HepG2 (cell line): ENCODE data around the gene TDG.

Experiments
- EP300 ChIP-seq, 3 experiments: sonication (generic) in 1 of 3; formaldehyde crosslinking in 1 of 3; IDR thresholded peaks; 2 replicates each; pipeline versions ENCODE4 v1.5.1 to v1.6.1; 2011 to 2020; ENCODE audit warnings: low read depth in 2 of 3, low read length in 2 of 3, borderline replicate concordance in 1 of 3, improper control_type of control experiment in 1 of 3, mild to moderate bottlenecking in 1 of 3, missing genetic modification reagents in 1 of 3, moderate library complexity in 1 of 3
- FOXM1 ChIP-seq: sonication (generic); formaldehyde crosslinking; IDR thresholded peaks from 2 replicates; pipeline ENCODE4 v1.5.0; 2020; ENCODE audit warnings: missing genetic modification reagents
- GABPA ChIP-seq, 2 experiments: IDR thresholded peaks; 2 replicates each; pipeline ENCODE4 v1.6.1; 2011 to 2016; ENCODE audit warnings: low read depth in 2 of 2, low read length in 1 of 2, missing biosample characterization in 1 of 2, missing genetic modification characterization in 1 of 2
- GLI4 ChIP-seq: sonication (generic); formaldehyde crosslinking; IDR thresholded peaks from 2 replicates; pipeline ENCODE4 v1.5.1; 2020; ENCODE audit warnings: missing genetic modification reagents, mild to moderate bottlenecking, moderate library complexity, borderline replicate concordance
- HCFC1 ChIP-seq: fragments of 150-350 bp; IDR thresholded peaks from 2 replicates; pipeline ENCODE4 v1.6.1; 2014; ENCODE audit warnings: low read depth, low read length
- HIVEP1 ChIP-seq: sonication (generic); formaldehyde crosslinking; IDR thresholded peaks from 2 replicates; pipeline ENCODE4 v1.4.0; 2020; ENCODE audit warnings: mild to moderate bottlenecking, missing genetic modification reagents
- KAT2B ChIP-seq: fragments of 150-350 bp; IDR thresholded peaks from 2 replicates; pipeline ENCODE4 v1.6.1; 2014; ENCODE audit warnings: low read depth, low read length, borderline replicate concordance
- KLF16 ChIP-seq, 2 experiments: sonication (generic) in 1 of 2; formaldehyde crosslinking in 1 of 2; IDR thresholded peaks; 2 replicates each; pipeline versions ENCODE4 v1.6.1 to v1.8.0; 2016 to 2023; ENCODE audit warnings: missing genetic modification reagents in 2 of 2, missing compliant biosample characterization in 1 of 2
- MTA3 ChIP-seq: sonication (generic); formaldehyde crosslinking; IDR thresholded peaks from 2 replicates; pipeline ENCODE4 v1.4.0; 2020; ENCODE audit warnings: missing genetic modification reagents
- YY1 ChIP-seq: IDR thresholded peaks from 2 replicates; pipeline ENCODE4 v1.6.1; 2011; ENCODE audit warnings: low read length, low read depth, moderate library complexity, mild to moderate bottlenecking; ENCODE audit not compliant: insufficient read depth, insufficient replicate concordance
- ZBTB7A ChIP-seq: sonication (generic); formaldehyde crosslinking; IDR thresholded peaks from 2 replicates; pipeline ENCODE4 v1.8.0; 2022; ENCODE audit warnings: mild to moderate bottlenecking, missing genetic modification reagents
- ZKSCAN8 ChIP-seq: IDR thresholded peaks from 2 replicates; pipeline ENCODE4 v1.6.1; 2016; ENCODE audit warnings: borderline replicate concordance, missing genetic modification reagents, missing compliant biosample characterization
- TF ChIP-seq, protein P1 (sequence below): sonication (generic); formaldehyde crosslinking; IDR thresholded peaks from 2 replicates; pipeline ENCODE4 v1.5.0; 2020; ENCODE audit warnings: mild to moderate bottlenecking, missing genetic modification reagents, moderate library complexity

DNA sequence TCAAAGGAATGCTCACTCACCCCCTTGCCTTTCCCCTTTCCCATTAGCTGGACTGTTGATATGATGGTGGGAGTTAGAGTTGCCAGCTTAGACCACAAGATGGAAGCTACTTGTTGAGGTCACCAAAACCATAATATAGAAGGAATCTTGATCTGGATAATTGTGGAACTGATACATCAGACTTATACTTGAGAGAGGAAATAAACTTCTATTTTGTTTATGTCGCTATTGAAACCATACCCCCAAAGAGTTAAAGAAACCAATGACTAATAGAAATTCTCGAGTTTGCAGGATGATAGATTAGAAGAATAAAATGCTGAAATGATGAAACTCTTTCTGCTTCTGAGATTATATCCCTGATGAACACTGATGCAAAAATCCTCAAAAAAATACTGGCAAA is 37.9 kb downstream of the TDG start:
- no peak for TF ChIP-seq MTA3 (CRISPR knock-in tag)
- no peak for TF ChIP-seq FOXM1 (CRISPR knock-in tag)
- TF ChIP-seq KAT2B, result no peak
- no peak for TF ChIP-seq EP300 (IDR thresholded peaks at IDR 0.05; ENCODE audit: low read depth in 2 of 2, low read length in 2 of 2)
- TF ChIP-seq EP300 (CRISPR knock-in tag; IDR thresholded peaks at IDR 0.05; ENCODE audit: borderline replicate concordance), result no peak
- no peak for TF ChIP-seq KLF16 (CRISPR knock-in tag; IDR thresholded peaks at IDR 0.05)
- no peak for TF ChIP-seq ZBTB7A
- no peak for TF ChIP-seq GLI4 (CRISPR knock-in tag)
- no peak for TF ChIP-seq YY1
- no peak for TF ChIP-seq HCFC1
- TF ChIP-seq HIVEP1 (CRISPR knock-in tag), result no peak
- no peak for TF ChIP-seq ZKSCAN8 (CRISPR knock-in tag)
- TF ChIP-seq GABPA (IDR thresholded peaks at IDR 0.05; ENCODE audit: low read depth, low read length), result no peak
- no peak for TF ChIP-seq GABPA (CRISPR knock-in tag; IDR thresholded peaks at IDR 0.05; ENCODE audit: low read depth)
- TF ChIP-seq, protein P1, sequence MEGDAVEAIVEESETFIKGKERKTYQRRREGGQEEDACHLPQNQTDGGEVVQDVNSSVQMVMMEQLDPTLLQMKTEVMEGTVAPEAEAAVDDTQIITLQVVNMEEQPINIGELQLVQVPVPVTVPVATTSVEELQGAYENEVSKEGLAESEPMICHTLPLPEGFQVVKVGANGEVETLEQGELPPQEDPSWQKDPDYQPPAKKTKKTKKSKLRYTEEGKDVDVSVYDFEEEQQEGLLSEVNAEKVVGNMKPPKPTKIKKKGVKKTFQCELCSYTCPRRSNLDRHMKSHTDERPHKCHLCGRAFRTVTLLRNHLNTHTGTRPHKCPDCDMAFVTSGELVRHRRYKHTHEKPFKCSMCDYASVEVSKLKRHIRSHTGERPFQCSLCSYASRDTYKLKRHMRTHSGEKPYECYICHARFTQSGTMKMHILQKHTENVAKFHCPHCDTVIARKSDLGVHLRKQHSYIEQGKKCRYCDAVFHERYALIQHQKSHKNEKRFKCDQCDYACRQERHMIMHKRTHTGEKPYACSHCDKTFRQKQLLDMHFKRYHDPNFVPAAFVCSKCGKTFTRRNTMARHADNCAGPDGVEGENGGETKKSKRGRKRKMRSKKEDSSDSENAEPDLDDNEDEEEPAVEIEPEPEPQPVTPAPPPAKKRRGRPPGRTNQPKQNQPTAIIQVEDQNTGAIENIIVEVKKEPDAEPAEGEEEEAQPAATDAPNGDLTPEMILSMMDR, result no peak
